SHP77 (cell line): ENCODE results near the gene ITM2C.

Source experiments
- DNase-seq, 2 experiments: peaks; one replicate each; lab custom pipeline; 2025; lab: John Stamatoyannopoulos, UW

The ITM2C gene

GRCh38 chr2:230852113-230852512 lies 12.6 kb upstream of the ITM2C start:
- DNase-seq: no peak

- DNase-seq: peak; percentile 32 to 71
Measured at GRCh38 chr2:230861552-230862255, 3.0 kb upstream of the ITM2C start.

GRCh38 chr2:230862292-230862691 lies 2.5 kb upstream of the ITM2C start:
- DNase-seq: no peak

GRCh38 chr2:230863031-230863430 lies 1.7 kb upstream of the ITM2C start:
- DNase-seq: no peak

- no peak for DNase-seq
Measured at GRCh38 chr2:230863442-230864121, 1.2 kb upstream of the ITM2C start.

- no peak for DNase-seq
Measured at GRCh38 chr2:230864122-230864604, 579 bp upstream of the ITM2C start.

GRCh38 chr2:230865307-230865765 lies 594 bp downstream of the ITM2C start:
- no peak for DNase-seq

- peak in 1 of 2 experiments; percentile 37 for DNase-seq
Measured at GRCh38 chr2:230865766-230866755, 1.3 kb downstream of the ITM2C start.

GRCh38 chr2:230866756-230867523 lies 2.2 kb downstream of the ITM2C start:
- peak; percentile 29 to 38 for DNase-seq

GRCh38 chr2:230868161-230868946 lies 3.6 kb downstream of the ITM2C start:
- DNase-seq: no peak

- DNase-seq: no peak
Measured at GRCh38 chr2:230868947-230869913, 4.5 kb downstream of the ITM2C start.

GRCh38 chr2:230869914-230870543 lies 5.3 kb downstream of the ITM2C start:
- DNase-seq: no peak

GRCh38 chr2:230870544-230871360 lies 6.0 kb downstream of the ITM2C start:
- no peak for DNase-seq

GRCh38 chr2:230871361-230872150 lies 6.8 kb downstream of the ITM2C start:
- DNase-seq: no peak

- no peak for DNase-seq
Measured at GRCh38 chr2:230872151-230872967, 7.6 kb downstream of the ITM2C start.

- DNase-seq: no peak
Measured at GRCh38 chr2:230872968-230873660, 8.4 kb downstream of the ITM2C start.
